HG02763 (cell line): ENCODE data around the gene SYCE3.

Experiments
- ATAC-seq: cut with Tn5 transposase; IDR thresholded peaks from one replicate; pipeline ENCODE4 v1.9.1; 2021; ENCODE audit warnings: mild to moderate bottlenecking, moderate library complexity; ENCODE audit not compliant: unreplicated experiment

The SYCE3 gene

GRCh38 chr22:50504369-50505211 lies 58.1 kb downstream of the SYCE3 start:
- no peak for ATAC-seq

GRCh38 chr22:50503475-50504145 lies 59.1 kb downstream of the SYCE3 start:
- ATAC-seq = no peak

GRCh38 chr22:50502628-50503474 lies 59.9 kb downstream of the SYCE3 start:
- ATAC-seq = no peak

- no peak for ATAC-seq
These were observed 60.6 kb downstream of the SYCE3 start for GRCh38 chr22:50502096-50502495.
